Esophagus muscularis mucosa (tissue), 3 donors: ENCODE measurements around the gene RUFY3.

ENCODE experiments used
- CTCF ChIP-seq, 3 experiments: fragments of 200-600 bp in 2 of 3; fragments of 450-650 bp in 1 of 3; sonication (generic) in 2 of 3; IDR thresholded peaks; one replicate each; pipeline ENCODE4 v1.5.1; 2017 to 2019; ENCODE audit warnings: antibody characterized with exemption in 3 of 3, mild to moderate bottlenecking in 2 of 3, moderate library complexity in 1 of 3
- POLR2A ChIP-seq: fragments of 450-650 bp; IDR thresholded peaks from one replicate; pipeline ENCODE4 v1.6.1; 2017; ENCODE audit warnings: antibody characterized with exemption, moderate library complexity, mild to moderate bottlenecking, low read depth
- POLR2AphosphoS5 ChIP-seq, 2 donors: sonication (generic); formaldehyde crosslinking; IDR thresholded peaks; one replicate each; pipeline ENCODE4 v1.6.1; 2017; ENCODE audit warnings: antibody characterized with exemption in 2 of 2

GRCh38 chr4:70743731-70744130 lies 22.0 kb downstream of the RUFY3 start:
- no peak for TF ChIP-seq CTCF (IDR thresholded peaks at IDR 0.05)
- TF ChIP-seq POLR2A = no peak
- TF ChIP-seq POLR2AphosphoS5 (IDR thresholded peaks at IDR 0.05) = no peak
